ENCODE measurements around the gene CAVIN1. TPM values are rescaled to one million over a fixed set of nuclear protein-coding genes. Genes with fewer than 3 reads are reported as not detected.
"Not testable (repeated sequence)": the region's sequence is repeated elsewhere in the genome, so short reads cannot be mapped to it uniquely, and the experiment has no call there.

Gene CAVIN1
- polyA plus RNA-seq, 1 experiment, result 734 TPM

DNA sequence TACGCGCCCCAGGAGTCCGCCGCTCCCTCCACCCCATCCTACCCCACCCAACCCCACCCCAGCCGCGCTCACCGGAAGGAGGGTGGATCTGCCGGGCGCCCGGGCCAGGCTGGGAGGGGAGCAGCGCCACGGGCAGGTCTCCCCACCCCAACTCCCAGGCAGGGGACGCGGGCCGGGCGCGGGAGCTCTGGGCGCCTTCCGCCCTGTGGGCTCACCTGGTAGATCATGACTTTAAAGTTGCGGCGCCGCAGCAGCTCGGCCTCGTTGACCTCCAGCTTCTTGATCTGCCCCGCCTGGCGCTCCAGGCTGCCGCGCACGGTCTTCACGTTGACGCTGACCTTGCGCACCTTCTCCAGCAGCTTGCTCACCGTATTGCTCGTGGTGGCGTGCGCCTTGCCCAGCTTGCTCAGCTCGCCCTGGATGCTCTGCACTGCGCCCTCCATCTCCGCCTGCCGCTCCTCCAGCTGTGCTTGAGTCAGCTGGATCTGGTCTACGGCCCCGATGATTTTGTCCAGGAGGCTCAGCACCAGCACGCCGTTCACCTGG lies 571 bp downstream of the CAVIN1 start:
- Histone ChIP-seq H3K27me3 (ENCODE audit: control insufficient read depth, insufficient read depth, low read length) (no peaks in the 10 kb centered on the region), H3K36me3 (ENCODE audit: control insufficient read depth, insufficient read depth, low read length) (no peaks in the 10 kb centered on the region), H3K4me3 (ENCODE audit: low read depth, low read length) (peak overlapping the region; percentile 64)
- no peak for TF ChIP-seq CTCF (IDR thresholded peaks at IDR 0.05; ENCODE audit: insufficient read depth, low read depth, low read length)
- CTCF ChIA-PET, result interaction anchor here (0.9 to 4.9 kb wide), 8 partner anchors 34 to 110 kb away, joined by 3 to 31 read pairs (median 4); partner anchors contain the start of gene STAT3
- DNase-seq (ENCODE audit: low read depth), result no peak
- POLR2A ChIA-PET, result interaction anchor here (0.5 to 1.9 kb wide), 8 partner anchors 8 to 415 kb away, joined by 4 to 31 read pairs (median 6); partner anchors contain the start of gene STAT3

DNA sequence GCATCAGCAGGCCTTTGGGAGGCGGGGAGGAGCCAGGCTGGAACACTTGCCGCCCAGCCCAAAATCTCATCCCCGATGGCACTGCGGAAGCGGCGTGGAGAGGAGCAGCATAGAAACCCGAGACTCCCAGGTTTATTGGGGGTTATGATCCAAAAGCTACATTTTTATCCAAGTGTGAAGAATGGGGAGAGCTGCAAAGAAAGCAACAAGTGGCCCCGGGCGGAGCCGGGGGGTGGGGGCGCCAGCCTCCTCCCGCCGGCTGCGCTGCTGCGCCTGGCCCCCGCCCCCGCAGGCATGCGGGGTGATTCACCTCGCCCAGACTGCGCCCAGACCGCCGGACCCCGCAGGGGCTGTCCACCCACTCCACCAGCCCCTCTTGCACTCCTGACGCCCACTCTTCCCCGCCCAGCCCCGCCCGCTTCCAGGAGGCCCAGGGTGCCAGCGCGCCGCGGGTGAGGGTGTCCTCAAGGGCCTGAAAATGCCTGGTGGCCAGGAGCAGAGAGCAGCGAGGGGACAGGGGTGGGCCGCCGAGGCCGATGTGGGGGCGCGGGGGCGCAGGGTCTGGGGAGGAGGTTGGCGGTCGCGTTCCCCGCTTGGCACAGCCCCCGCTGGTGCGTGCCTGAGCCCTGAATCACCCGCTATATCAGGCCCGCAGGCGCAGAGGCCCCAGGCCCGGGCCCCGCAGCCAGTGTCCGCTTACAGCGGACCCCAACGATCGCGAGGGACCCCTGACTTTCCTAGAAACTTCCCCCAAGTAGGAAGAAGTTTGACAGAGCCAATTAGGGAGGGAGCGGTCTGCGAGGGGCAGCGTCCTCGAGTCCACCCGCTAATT lies 1.3 kb downstream of the CAVIN1 start:
- Histone ChIP-seq H3K36me3 (ENCODE audit: control insufficient read depth, insufficient read depth, low read length) (peaks cover 3% of the 10 kb centered on the region; the same call in 1 of the 2 replicates), H3K4me3 (ENCODE audit: low read depth, low read length) (peak overlapping the region; percentile 64), H3K27me3 (ENCODE audit: control insufficient read depth, insufficient read depth, low read length) (no peaks in the 10 kb centered on the region)
- no peak for TF ChIP-seq CTCF (IDR thresholded peaks at IDR 0.05; ENCODE audit: insufficient read depth, low read depth, low read length)
- DNase-seq (ENCODE audit: low read depth), result no peak
- ChIA-PET CTCF (interaction anchor here (0.6 to 4.9 kb wide), 8 partner anchors 42 to 140 kb away, joined by 3 to 31 read pairs (median 4); no protein-coding TSS in a partner anchor), POLR2A (interaction anchor here (0.6 to 1.9 kb wide), 5 partner anchors 8 to 110 kb away, joined by 3 to 31 read pairs (median 4); no protein-coding TSS in a partner anchor)

GRCh38 chr17:42421136-42421506 lies 1.9 kb downstream of the CAVIN1 start:
- Histone ChIP-seq H3K27me3 (ENCODE audit: control insufficient read depth, insufficient read depth, low read length) (no peaks in the 10 kb centered on the region), H3K36me3 (ENCODE audit: control insufficient read depth, insufficient read depth, low read length) (peaks cover 3% of the 10 kb centered on the region; the same call in 1 of the 2 replicates), H3K4me3 (ENCODE audit: low read depth, low read length) (peak overlapping the region; percentile 64)
- ChIA-PET POLR2A (interaction anchor here (0.7 to 1.5 kb wide), 3 partner anchors 74 to 110 kb away, joined by 3 to 7 read pairs (median 3); no protein-coding TSS in a partner anchor), CTCF (interaction anchor here (1.2 to 4.9 kb wide), 6 partner anchors 32 to 106 kb away, joined by 3 to 31 read pairs (median 4); no protein-coding TSS in a partner anchor)
- no peak for DNase-seq (ENCODE audit: low read depth)
- TF ChIP-seq CTCF (IDR thresholded peaks at IDR 0.05; ENCODE audit: insufficient read depth, low read depth, low read length), result no peak

- H3K27me3 ChIP-seq (ENCODE audit: control insufficient read depth, insufficient read depth, low read length); POLR2A ChIA-PET; CTCF ChIA-PET; H3K4me3 ChIP-seq (ENCODE audit: low read depth, low read length); DNase-seq (ENCODE audit: low read depth); H3K36me3 ChIP-seq (ENCODE audit: control insufficient read depth, insufficient read depth, low read length): not testable (repeated sequence)
Observed at GRCh38 chr17:42417981-42418380, 5.1 kb downstream of the CAVIN1 start.

- Histone ChIP-seq H3K4me3 (ENCODE audit: low read depth, low read length) (no peak overlapping the region), H3K27me3 (ENCODE audit: control insufficient read depth, insufficient read depth, low read length) (no peaks in the 10 kb centered on the region), H3K36me3 (ENCODE audit: control insufficient read depth, insufficient read depth, low read length) (peaks cover 8% of the 10 kb centered on the region)
- TF ChIP-seq CTCF (IDR thresholded peaks at IDR 0.05; ENCODE audit: insufficient read depth, low read depth, low read length), result no peak
- CTCF ChIA-PET, result interaction anchor here (0.8 to 1.8 kb wide), 3 partner anchors 103 to 112 kb away, joined by 3 to 8 read pairs (median 3); no protein-coding TSS in a partner anchor
- no peak for DNase-seq (ENCODE audit: low read depth)
- POLR2A ChIA-PET, result interaction anchor here (0.7 to 1.0 kb wide), 2 partner anchors 8 to 68 kb away, joined by 3 to 4 read pairs; partner anchors contain the start of gene CAVIN1
Observed at GRCh38 chr17:42414704-42415409, 8.2 kb downstream of the CAVIN1 start.

Measured in BJ (cell line).